D341Med (cell line): ENCODE data around the gene CCDC112.
A peak's percentile ranks its signal among the peaks of the same experiment; 100 is the strongest.
"Not testable (repeated sequence)": the region's sequence is repeated elsewhere in the genome, so short reads cannot be mapped to it uniquely, and the experiment has no call there.

Source experiments
- DNase-seq: peaks from one replicate; pipeline ENCODE4 v3.0.0; 2012; ENCODE audit warnings: low spot score

CCDC112 gene

DNA sequence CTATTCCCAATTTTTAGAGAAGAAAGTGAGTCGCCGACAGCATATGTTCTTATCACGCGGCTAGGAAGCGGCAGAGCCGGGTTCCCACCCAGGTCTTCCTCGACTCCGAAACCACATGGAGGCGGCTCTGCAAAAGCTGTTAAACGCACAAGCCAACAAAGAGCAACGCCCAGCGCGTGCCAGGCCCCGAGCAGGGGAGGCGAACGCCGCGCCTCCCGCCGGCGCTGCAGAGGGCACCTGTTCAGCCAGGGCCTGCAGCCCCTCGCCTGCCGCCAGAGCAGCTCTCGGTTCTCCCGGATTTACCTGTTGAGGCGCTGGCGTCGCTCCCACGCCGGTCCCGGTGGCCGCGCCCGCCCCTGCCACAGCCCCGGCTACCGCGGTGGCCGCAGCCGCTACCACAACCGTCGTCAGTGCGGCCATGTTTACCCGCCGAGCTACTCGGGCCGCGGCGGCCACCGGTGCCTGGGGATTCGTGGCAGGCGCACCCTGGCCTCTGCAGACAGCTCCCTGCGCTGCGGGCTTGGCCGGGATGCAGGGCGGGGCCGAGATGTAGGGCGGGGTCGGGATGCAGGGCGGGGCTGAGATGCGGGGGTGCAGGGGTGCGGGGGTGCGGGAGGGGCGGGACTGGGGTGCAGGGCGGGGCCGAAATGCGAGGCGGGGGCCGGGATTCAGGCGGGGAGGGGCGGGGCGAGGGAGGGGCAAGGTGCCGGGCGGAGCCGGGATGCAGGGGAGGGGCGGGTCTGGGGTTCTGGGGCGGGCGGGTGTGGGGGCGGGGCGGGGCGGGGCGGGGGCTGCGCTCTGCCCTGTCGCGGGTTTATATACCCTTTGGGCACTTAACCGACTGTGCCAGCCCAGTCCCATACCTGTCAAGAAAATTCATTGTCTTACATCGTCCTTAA, at the start of gene CCDC112:
Gene CCDC112, minus strand, starts transcription at position 531 of the 899 bp plus-strand sequence. Its CDS starts 111 bp downstream, at position 420.
- DNase-seq = peak; percentile 95

DNA sequence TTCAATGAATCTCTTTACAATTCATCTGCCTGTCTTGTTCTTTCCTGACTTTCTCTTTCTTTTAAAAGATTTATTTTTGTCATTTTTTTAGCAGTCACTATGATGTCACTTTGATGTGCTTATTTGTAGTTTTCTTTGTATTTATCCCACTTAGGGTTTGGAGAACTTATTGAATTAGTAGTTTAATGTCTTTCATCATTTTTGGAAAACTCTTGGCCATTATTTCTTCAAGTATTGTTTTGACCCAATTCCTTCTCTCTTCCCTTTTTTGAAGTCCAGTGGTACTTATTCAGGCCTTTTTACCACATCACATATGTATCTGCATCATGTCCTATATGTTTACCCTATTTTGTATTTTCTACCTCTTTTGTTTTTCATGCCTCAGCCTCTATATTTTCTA, 48.9 kb upstream of the CCDC112 start:
- DNase-seq = no peak

- DNase-seq = no peak
Observed at GRCh38 chr5:115343855-115344254, 47.4 kb upstream of the CCDC112 start.

GRCh38 chr5:115342590-115343377, 46.3 kb upstream of the CCDC112 start:
- no peak for DNase-seq

GRCh38 chr5:115341745-115342144, 45.3 kb upstream of the CCDC112 start:
- DNase-seq = no peak

DNA sequence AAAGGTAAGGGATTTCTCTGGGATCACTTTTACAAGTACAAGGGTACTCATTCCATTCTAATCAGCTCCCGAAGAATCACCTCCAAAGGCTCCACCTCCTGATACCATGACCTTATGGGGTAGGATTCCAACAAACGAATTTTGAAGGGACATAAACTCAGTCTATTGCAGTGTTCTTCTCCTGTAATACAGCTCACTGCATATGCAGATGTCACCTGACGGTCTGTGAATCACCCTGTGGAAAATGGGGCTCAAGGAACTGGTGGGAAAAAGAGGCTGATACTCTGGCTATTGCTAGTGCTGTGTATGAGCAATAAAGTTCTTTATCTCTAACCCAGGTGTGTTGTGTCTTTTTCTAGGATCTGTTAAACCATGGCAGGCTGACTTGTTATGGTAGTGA, 42.4 kb upstream of the CCDC112 start:
- DNase-seq = no peak

- DNase-seq = no peak
Observed at GRCh38 chr5:115337882-115338281, 41.4 kb upstream of the CCDC112 start.

GRCh38 chr5:115336964-115337363, 40.5 kb upstream of the CCDC112 start:
- no peak for DNase-seq

DNA sequence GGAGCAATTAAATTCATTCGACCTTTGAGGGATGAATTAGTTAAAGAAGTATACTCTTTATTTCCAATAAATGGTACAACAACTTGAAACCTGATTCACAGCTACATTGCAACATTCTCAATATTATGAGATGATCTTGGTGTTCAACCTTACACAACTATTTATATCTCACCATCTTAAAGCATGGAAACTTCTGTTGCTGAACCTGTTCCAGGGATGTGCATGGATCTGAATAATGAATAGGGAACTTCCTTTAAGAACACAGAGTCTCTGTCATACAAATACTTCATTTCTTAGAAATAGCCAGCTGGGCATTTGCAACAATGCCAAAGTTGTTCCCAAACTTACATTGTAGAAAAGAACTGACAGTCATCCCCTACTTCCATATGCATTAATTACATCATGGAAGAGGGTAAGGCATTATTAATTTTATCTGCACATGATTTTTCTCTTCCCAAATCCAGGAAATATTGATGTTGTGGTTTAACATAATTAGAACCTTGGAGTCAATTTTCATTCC, 39.8 kb upstream of the CCDC112 start:
- no peak for DNase-seq

GRCh38 chr5:115335301-115335700, 38.8 kb upstream of the CCDC112 start:
- DNase-seq = no peak

- DNase-seq = no peak
Observed at GRCh38 chr5:115333164-115333563, 36.7 kb upstream of the CCDC112 start.

GRCh38 chr5:115330830-115331229, 34.4 kb upstream of the CCDC112 start:
- DNase-seq = no peak

DNA sequence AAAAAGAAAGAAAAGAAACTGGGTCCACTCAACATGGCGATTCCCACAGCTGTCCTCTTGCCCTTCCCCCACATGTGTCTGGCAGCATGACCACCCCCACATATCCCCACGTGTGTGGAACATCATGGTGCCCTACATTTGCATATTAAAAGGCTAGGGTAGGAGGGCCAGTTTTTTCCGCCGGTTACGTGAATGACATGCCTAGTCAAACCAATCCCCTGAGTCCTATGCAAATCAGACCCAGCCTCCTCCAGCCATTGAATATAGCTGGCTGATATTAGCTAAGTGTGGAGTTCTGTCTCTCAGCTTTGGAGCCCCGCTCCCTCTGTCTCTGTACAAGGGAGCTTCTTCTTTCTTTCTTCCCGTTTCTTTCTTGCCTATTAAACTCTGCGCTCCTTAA, 33.0 kb upstream of the CCDC112 start:
- DNase-seq = no peak

GRCh38 chr5:115328617-115329274, 32.3 kb upstream of the CCDC112 start:
- DNase-seq = not testable (repeated sequence)

DNA sequence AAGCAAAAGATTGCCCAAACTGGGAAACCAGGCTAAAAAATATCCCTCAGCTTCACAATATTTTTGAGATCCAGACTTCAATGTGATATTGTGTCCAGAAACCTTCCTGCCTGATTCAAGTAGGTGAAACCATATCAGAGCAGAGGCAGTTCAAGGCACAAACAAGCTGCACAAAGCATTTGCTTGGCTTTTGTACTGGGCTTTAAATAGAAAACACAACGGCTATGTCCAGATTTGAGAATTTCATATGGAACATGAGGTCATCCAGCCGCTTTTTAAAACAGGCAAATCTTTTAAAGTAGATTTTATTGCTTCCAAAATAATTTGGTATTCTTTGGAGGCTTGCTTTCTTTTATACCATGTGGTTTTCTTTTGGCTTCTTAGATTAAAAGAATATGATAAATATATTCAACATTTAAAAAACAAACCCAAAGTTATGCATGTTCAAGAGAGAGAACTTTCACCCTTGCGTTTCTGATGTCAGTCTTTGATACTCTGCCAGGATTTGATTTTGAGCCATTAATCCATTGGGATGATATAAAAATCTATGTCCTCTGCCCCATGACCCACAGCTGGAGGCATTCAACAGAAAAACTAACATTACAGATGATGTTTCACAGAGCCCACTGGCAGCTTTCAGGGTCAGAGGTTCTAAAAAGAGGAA, 29.0 kb upstream of the CCDC112 start:
- DNase-seq = no peak

DNA sequence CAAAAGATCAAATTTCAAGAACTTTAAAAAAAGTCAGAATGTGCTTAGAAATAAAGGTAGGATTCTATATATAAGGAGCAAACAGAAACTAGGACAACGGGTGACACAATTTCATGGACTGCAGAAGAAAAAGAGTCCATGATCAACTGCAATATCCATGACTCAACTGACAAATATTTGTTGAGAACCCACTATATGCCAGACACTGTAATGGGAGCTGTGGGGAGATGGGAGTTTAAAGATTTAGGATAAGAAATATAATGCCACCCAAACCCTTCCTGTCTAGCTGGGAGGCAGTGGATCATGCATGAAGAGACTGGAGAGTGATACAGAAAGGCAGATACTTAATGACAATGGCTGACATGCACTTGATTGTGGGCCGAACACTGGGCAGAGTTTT, 27.6 kb upstream of the CCDC112 start:
- DNase-seq = no peak

DNA sequence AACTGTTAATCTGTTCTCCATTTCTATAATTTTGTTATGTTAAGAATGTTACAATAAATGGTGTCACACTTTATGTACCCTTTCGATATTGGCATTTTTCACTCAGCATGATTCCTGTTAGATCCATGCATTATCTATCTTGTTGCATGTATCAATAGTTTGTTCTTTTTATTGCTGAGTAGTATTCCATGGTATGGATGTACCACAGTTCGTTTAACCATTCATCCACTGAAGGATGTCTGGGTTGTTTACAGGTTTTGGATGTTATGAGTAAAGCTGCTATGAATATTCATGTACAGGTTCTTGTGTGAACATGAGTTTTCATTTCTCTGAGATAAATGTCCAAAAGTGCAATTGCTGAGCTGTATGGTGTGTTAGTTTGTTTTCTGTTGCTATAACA, 26.3 kb upstream of the CCDC112 start:
- no peak for DNase-seq

DNA sequence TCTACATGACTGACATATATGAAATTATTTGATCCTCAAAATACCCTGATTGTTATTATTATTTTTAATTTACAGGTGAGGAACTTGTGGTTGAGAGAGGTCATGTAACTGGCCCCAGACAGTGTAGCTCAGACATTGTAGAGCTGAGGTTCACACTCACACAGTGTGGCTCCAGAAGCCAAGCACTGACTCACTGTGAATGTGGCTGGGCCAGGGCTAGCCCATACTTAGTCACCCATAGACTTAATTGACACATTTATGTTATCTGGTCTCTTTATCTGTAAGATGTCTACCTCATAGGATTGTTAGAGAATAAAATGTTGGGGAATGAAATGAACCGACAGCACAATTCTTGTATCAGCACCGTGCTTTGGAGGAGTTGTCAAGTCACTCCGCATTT, 24.9 kb upstream of the CCDC112 start:
- DNase-seq = no peak

- no peak for DNase-seq
Observed at GRCh38 chr5:115320515-115320914, 24.1 kb upstream of the CCDC112 start.

GRCh38 chr5:115320006-115320405, 23.6 kb upstream of the CCDC112 start:
- no peak for DNase-seq

DNA sequence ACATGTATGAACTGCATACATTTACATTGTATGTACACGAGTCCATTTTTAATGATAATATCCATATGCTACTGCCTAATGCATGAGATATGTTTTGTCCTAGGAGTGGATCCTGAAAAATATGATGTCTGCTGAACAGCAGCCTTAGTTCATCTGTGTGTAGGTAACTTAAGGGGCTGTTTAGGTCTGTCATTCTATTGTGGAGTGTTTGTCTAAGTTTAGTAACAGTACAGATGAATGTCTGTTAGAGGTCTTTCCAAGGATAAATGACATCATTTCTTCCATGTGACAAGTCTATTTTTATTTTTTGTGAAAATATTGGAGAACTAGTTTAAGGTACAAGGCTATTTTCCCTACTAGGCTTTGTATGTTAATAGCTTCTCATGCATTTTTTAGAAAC, 22.6 kb upstream of the CCDC112 start:
- no peak for DNase-seq

GRCh38 chr5:115317736-115318135, 21.3 kb upstream of the CCDC112 start:
- DNase-seq = no peak
